Pancreas (tissue), 10 donors: ENCODE data around the gene PSEN2. TPM values are rescaled to one million over a fixed set of nuclear protein-coding genes. Genes with fewer than 3 reads are reported as not detected.

Source experiments
- ATAC-seq, 4 donors: fragments of 200-7000 bp; cut with Tn5 transposase; one replicate each; pipeline versions ENCODE4 v1.8.0 to v1.9.1; 2020; ENCODE audit warnings: mild to moderate bottlenecking in 4 of 4, moderate library complexity in 4 of 4
- DNase-seq, 6 donors: peaks; one replicate each; pipeline ENCODE4 v3.0.0-alpha.2; 2020
- FAIRE-seq: peaks from 2 replicates; lab custom pipeline; 2012; peaks lifted over from hg19 to GRCh38; lab: Jason Lieb, UNC
- H3K27ac ChIP-seq, 4 donors: fragments of 200-600 bp; sonication (generic); 1 replicate in 3 of 4; 2 replicates in 1 of 4; pipeline versions ENCODE4 v1.5.0 to v1.8.0; 2020
- H3K27me3 ChIP-seq, 4 donors: fragments of 200-600 bp; one replicate each; pipeline ENCODE4 v1.8.0; 2021
- H3K36me3 ChIP-seq, 3 donors: fragments of 200-600 bp; sonication (generic) in 1 of 3; one replicate each; pipeline versions ENCODE4 v1.5.0 to v1.8.0; 2020 to 2021
- H3K4me1 ChIP-seq, 3 donors: fragments of 200-600 bp; one replicate each; pipeline ENCODE4 v1.8.0; 2021
- H3K4me3 ChIP-seq, 4 donors: fragments of 200-600 bp; sonication (generic) in 2 of 4; one replicate each; pipeline versions ENCODE4 v1.5.0 to v1.8.0; 2020 to 2021
- H3K9me3 ChIP-seq, 4 donors: fragments of 200-600 bp; one replicate each; pipeline ENCODE4 v1.8.0; 2021
- CTCF ChIP-seq, 4 donors: fragments of 200-600 bp; sonication (generic) in 3 of 4; IDR thresholded peaks; one replicate each; pipeline versions ENCODE4 v1.5.0 to v1.8.0; 2021; ENCODE audit warnings: antibody characterized with exemption in 4 of 4
- WGBS, 2 donors: extraction: QIAGEN DNeasy Blood & Tissue Kit; methylation state at CpG; one replicate each; pipeline ENCODE4 v1.1.7; 2013; 5-methylcytosine and 5-hydroxymethylcytosine counted together
- intact Hi-C, 3 donors: fragments of 100-400 bp; cut with DNase I; formaldehyde crosslinking; loops; one replicate each; pipeline versions ENCODE4 v1.11.1 to v1.14.2; 2022
- polyA plus RNA-seq, 2 donors: library from polyadenylated mRNA; stranded (reverse); fragments of 200-250 nt; gene quantifications; one replicate each; pipeline ENCODE4 v1.2.3, GENCODE V29; 2013
- total RNA-seq, 6 donors: library from RNA; stranded (reverse); fragmentation: NEBNext Ultra II Directional in 4 of 6; extraction: Animal tissue kit (Norgen Biotek cat#: 25700) in 4 of 6; gene quantifications; one replicate each; pipeline versions ENCODE4 v1.2.1 to v1.2.4, GENCODE V29; 2021 to 2023
- donor health status: healthy with polysubstance abuse.
- donor health status: DM: no; HTN: no; CAD: no; lungs with moderate emphysema.
- donor health status: DM: no; HTN: no; CAD: no.
- donor health status: control.
- donor health status: control.
- donor health status: Bipolar disorder and iron deficiency.
- donor health status: DM: yes; HTN: yes; CAD: no.
- donor health status: DM: no; HTN: no; CAD: no.
- donor health status: DM: no; HTN: no; CAD: no.
- donor health status: DM: yes; HTN: yes; CAD: no.

PSEN2 gene
- total and polyA plus RNA-seq, 8 donors = 31.4 to 70.2 (median 40.7) TPM

- Histone ChIP-seq H3K4me1 (peaks cover 34 to 60% (median 36%) of the 10 kb centered on the region in 3 donors), H3K27me3 (no peaks in the 10 kb centered on the region), H3K36me3 (peaks cover 0 to 7% (median 0%) of the 10 kb centered on the region in 3 donors), H3K9me3 (no peaks in the 10 kb centered on the region), H3K27ac (peak overlapping the region; percentile 88 to 98 (median 92)), H3K4me3 (peak overlapping the region in 2 of 4 donors; percentile 23 to 25)
- ATAC-seq (peak; percentile 79 to 85 (median 82)), DNase-seq (peak; percentile 79 to 95 (median 92)), FAIRE-seq (no peak)
- TF ChIP-seq CTCF (IDR thresholded peaks at IDR 0.05) = no peak
- WGBS, 2 donors = 8 to 10% methylated on average over 19 of the region's 19 CpGs
- intact Hi-C loops = no loop called here
These were observed 74.9 kb downstream of the PSEN2 start for GRCh38 chr1:226945106-226945857.

Other genes with a start within 250 kb of the PSEN2 start
- 10 to 100 TPM in 1 of 6 donors, 1 to 10 TPM in 5; 5.0 to 13.9 (median 5.9) TPM for gene ITPKB, start 131.3 kb upstream of the PSEN2 start, total RNA-seq
- 1 to 10 TPM; 3.8 to 4.6 TPM for gene ITPKB, start 131.3 kb upstream of the PSEN2 start, polyA plus RNA-seq
- 100 to 1,000 TPM in 1 of 6 donors, 10 to 100 TPM in 5; 61.2 to 106 (median 84.1) TPM for gene COQ8A, start 69.7 kb downstream of the PSEN2 start, total RNA-seq
- 100 to 1,000 TPM; 129 to 169 TPM for gene COQ8A, start 69.7 kb downstream of the PSEN2 start, polyA plus RNA-seq